ENCODE data around the gene CGRRF1.

Gene CGRRF1

GRCh38 chr14:54535646-54536045 lies 25.9 kb downstream of the CGRRF1 start:
- no peak overlapping the region for H3K4me2 ChIP-seq (ENCODE audit: low read depth, low read length, poor library complexity, severe bottlenecking)
- H3K36me3 ChIP-seq (ENCODE audit: insufficient read depth, low read length) = peaks cover 22% of the 10 kb centered on the region
- H3K79me2 ChIP-seq (ENCODE audit: insufficient read depth, low read length) = no peaks in the 10 kb centered on the region
- no peak overlapping the region for H3K4me3 ChIP-seq (ENCODE audit: low read length, poor library complexity, severe bottlenecking)
- H3K27me3 ChIP-seq (ENCODE audit: insufficient read depth, low read length, poor library complexity, severe bottlenecking) = no peaks in the 10 kb centered on the region
- no peaks in the 10 kb centered on the region for H3F3A ChIP-seq (ENCODE audit: low read depth)
- H2AFZ ChIP-seq (ENCODE audit: low read length) = no peak overlapping the region
- no peaks in the 10 kb centered on the region for H4K20me1 ChIP-seq (ENCODE audit: insufficient read depth, low read length, poor library complexity, severe bottlenecking)
- no peak for TF ChIP-seq CTCF (conservative IDR thresholded peaks at IDR 0.05; ENCODE audit: low read length)
- no peak for TF ChIP-seq EZH2phosphoT487 (IDR thresholded peaks at IDR 0.05; ENCODE audit: borderline replicate concordance)
- no peak overlapping the region for H3K9ac ChIP-seq (ENCODE audit: low read depth, low read length, poor library complexity, severe bottlenecking)
- H3K9me2 ChIP-seq (replicated peaks; ENCODE audit: low read depth, low read length) = no peaks in the 10 kb centered on the region
- H3K9me3 ChIP-seq (ENCODE audit: insufficient read depth, low read depth, low read length) = no peaks in the 10 kb centered on the region
- H3K4me1 ChIP-seq (ENCODE audit: insufficient read depth, low read length, poor library complexity, severe bottlenecking) = no peaks in the 10 kb centered on the region

GRCh38 chr14:54537651-54538050 lies 27.9 kb downstream of the CGRRF1 start:
- Histone ChIP-seq H3K4me1 (ENCODE audit: insufficient read depth, low read length, poor library complexity, severe bottlenecking) (no peaks in the 10 kb centered on the region), H4K20me1 (ENCODE audit: insufficient read depth, low read length, poor library complexity, severe bottlenecking) (no peaks in the 10 kb centered on the region), H3K79me2 (ENCODE audit: insufficient read depth, low read length) (no peaks in the 10 kb centered on the region), H2AFZ (ENCODE audit: low read length) (no peak overlapping the region), H3F3A (ENCODE audit: low read depth) (no peaks in the 10 kb centered on the region), H3K27me3 (ENCODE audit: insufficient read depth, low read length, poor library complexity, severe bottlenecking) (no peaks in the 10 kb centered on the region), H3K9me2 (replicated peaks; ENCODE audit: low read depth, low read length) (no peaks in the 10 kb centered on the region), H3K4me2 (ENCODE audit: low read depth, low read length, poor library complexity, severe bottlenecking) (no peak overlapping the region), H3K9ac (ENCODE audit: low read depth, low read length, poor library complexity, severe bottlenecking) (no peak overlapping the region), H3K36me3 (ENCODE audit: insufficient read depth, low read length) (peaks cover 13% of the 10 kb centered on the region), H3K9me3 (ENCODE audit: insufficient read depth, low read depth, low read length) (no peaks in the 10 kb centered on the region), H3K4me3 (ENCODE audit: low read length, poor library complexity, severe bottlenecking) (no peak overlapping the region)
- TF ChIP-seq CTCF (conservative IDR thresholded peaks at IDR 0.05; ENCODE audit: low read length) (no peak), EZH2phosphoT487 (IDR thresholded peaks at IDR 0.05; ENCODE audit: borderline replicate concordance) (no peak)

- Histone ChIP-seq H3K79me2 (ENCODE audit: insufficient read depth, low read length) (no peaks in the 10 kb centered on the region), H4K20me1 (ENCODE audit: insufficient read depth, low read length, poor library complexity, severe bottlenecking) (no peaks in the 10 kb centered on the region), H3K4me2 (ENCODE audit: low read depth, low read length, poor library complexity, severe bottlenecking) (no peak overlapping the region), H3F3A (ENCODE audit: low read depth) (no peaks in the 10 kb centered on the region), H3K9ac (ENCODE audit: low read depth, low read length, poor library complexity, severe bottlenecking) (no peak overlapping the region), H3K4me1 (ENCODE audit: insufficient read depth, low read length, poor library complexity, severe bottlenecking) (no peaks in the 10 kb centered on the region), H2AFZ (ENCODE audit: low read length) (no peak overlapping the region), H3K36me3 (ENCODE audit: insufficient read depth, low read length) (peaks cover 13% of the 10 kb centered on the region), H3K4me3 (ENCODE audit: low read length, poor library complexity, severe bottlenecking) (no peak overlapping the region), H3K27me3 (ENCODE audit: insufficient read depth, low read length, poor library complexity, severe bottlenecking) (no peaks in the 10 kb centered on the region), H3K9me3 (ENCODE audit: insufficient read depth, low read depth, low read length) (no peaks in the 10 kb centered on the region), H3K9me2 (replicated peaks; ENCODE audit: low read depth, low read length) (no peaks in the 10 kb centered on the region)
- TF ChIP-seq CTCF (conservative IDR thresholded peaks at IDR 0.05; ENCODE audit: low read length) (no peak), EZH2phosphoT487 (IDR thresholded peaks at IDR 0.05; ENCODE audit: borderline replicate concordance) (no peak)
Measured at GRCh38 chr14:54538055-54538454, 28.3 kb downstream of the CGRRF1 start.

Measured in Loucy (cell line).